IMR-90 (cell line): ENCODE measurements around the gene STRIP2. TPM values are rescaled to one million over a fixed set of nuclear protein-coding genes. Genes with fewer than 3 reads are reported as not detected.

ENCODE experiments used
- ATAC-seq: fragments of 200-7000 bp; cut with Tn5 transposase; 2 replicates; pipeline ENCODE4 v1.9.1; 2020; ENCODE audit warnings: low read depth, mild to moderate bottlenecking, moderate library complexity
- BruUV-seq: library from RNA; stranded (reverse); fragments of 400-500 nt; replicated peaks from 2 replicates; lab custom pipeline; 2021; lab: Mats Ljungman, UMichigan
- CTCF ChIA-PET: fragments of 300-600 bp; formaldehyde crosslinking; extraction: SDS; loops from one replicate; lab custom pipeline; 2021; ENCODE audit warnings: antibody characterized with exemption; lab: Yijun Ruan, JAX
- POLR2A ChIA-PET: fragments of 300-600 bp; sonication (Branson Sonifier 250); formaldehyde crosslinking; loops from one replicate; lab custom pipeline; 2022; ENCODE audit warnings: antibody characterized with exemption; ENCODE audit not compliant: unreplicated experiment; lab: Charles Lee
- DNase-seq: peaks from one replicate; pipeline ENCODE4 v3.0.0; 2013
- H2AFZ ChIP-seq: replicated peaks from 2 replicates; pipeline ENCODE3; 2013; ENCODE audit warnings: low read length, mild to moderate bottlenecking; ENCODE audit not compliant: poor library complexity
- H2AK5ac ChIP-seq: 2 replicates; pipeline ENCODE4 v1.6.1; 2013; ENCODE audit warnings: low read depth, low read length, inconsistent platforms
- H2AK9ac ChIP-seq: replicated peaks from 2 replicates; pipeline ENCODE3; 2013; ENCODE audit warnings: mild to moderate bottlenecking, low read depth, low read length, moderate library complexity; ENCODE audit not compliant: poor library complexity
- H2BK120ac ChIP-seq: 2 replicates; pipeline ENCODE4 v1.6.1; 2013; ENCODE audit warnings: low read depth, low read length, inconsistent platforms
- H2BK15ac ChIP-seq: 3 replicates; pipeline ENCODE4 v1.6.1; 2013; ENCODE audit warnings: low read depth, low read length, inconsistent platforms
- H2BK20ac ChIP-seq: 2 replicates; pipeline ENCODE4 v1.6.1; 2013; ENCODE audit warnings: low read depth, mild to moderate bottlenecking, inconsistent platforms, low read length, moderate library complexity
- H2BK5ac ChIP-seq: 2 replicates; pipeline ENCODE4 v1.6.1; 2013; ENCODE audit warnings: mild to moderate bottlenecking, low read depth, low read length, inconsistent platforms; ENCODE audit not compliant: poor library complexity, severe bottlenecking
- H3K14ac ChIP-seq: replicated peaks from 2 replicates; pipeline ENCODE4 v1.6.1; 2013; ENCODE audit warnings: low read depth, low read length, inconsistent platforms
- H3K18ac ChIP-seq: 2 replicates; pipeline ENCODE4 v1.6.1; 2013; ENCODE audit warnings: low read depth, low read length, control low read depth
- H3K23ac ChIP-seq: 2 replicates; pipeline ENCODE4 v1.6.1; 2013; ENCODE audit warnings: low read depth, low read length, inconsistent platforms
- H3K27ac ChIP-seq: 2 replicates; pipeline ENCODE4 v1.5.1; 2013; ENCODE audit warnings: mild to moderate bottlenecking, control low read depth, low read length; ENCODE audit not compliant: insufficient read depth
- H3K27me3 ChIP-seq: 2 replicates; pipeline ENCODE4 v1.6.1; 2013; ENCODE audit warnings: low read length; ENCODE audit not compliant: control insufficient read depth, insufficient read depth
- H3K36me3 ChIP-seq: 2 replicates; pipeline ENCODE4 v1.6.1; 2013; ENCODE audit warnings: low read length, mixed read lengths; ENCODE audit not compliant: control insufficient read depth, insufficient read depth
- H3K4ac ChIP-seq: 2 replicates; pipeline ENCODE4 v1.6.1; 2013; ENCODE audit warnings: low read depth, low read length, inconsistent platforms
- H3K4me1 ChIP-seq: 2 replicates; pipeline ENCODE4 v1.6.1; 2013; ENCODE audit warnings: low read length, mixed read lengths; ENCODE audit not compliant: control insufficient read depth, insufficient read depth
- H3K4me2 ChIP-seq: 2 replicates; pipeline ENCODE4 v1.6.1; 2013; ENCODE audit warnings: low read depth, mild to moderate bottlenecking, control low read depth, low read length, moderate library complexity
- H3K4me3 ChIP-seq: 2 replicates; pipeline ENCODE4 v1.5.1; 2013; ENCODE audit warnings: low read depth, mild to moderate bottlenecking, control low read depth, low read length, moderate library complexity; ENCODE audit not compliant: insufficient read depth
- H3K56ac ChIP-seq: 2 replicates; pipeline ENCODE4 v1.6.1; 2013; ENCODE audit warnings: low read length, inconsistent platforms; ENCODE audit not compliant: insufficient read depth; ENCODE audit errors: extremely low read depth
- H3K79me1 ChIP-seq, 2 experiments: 2 replicates each; pipeline ENCODE4 v1.6.1; 2013; ENCODE audit warnings: low read length in 2 of 2, inconsistent platforms in 1 of 2, low read depth in 1 of 2
- H3K9ac ChIP-seq: 2 replicates; pipeline ENCODE4 v1.6.1; 2013; ENCODE audit warnings: low read depth, low read length, control low read depth
- H3K9me1 ChIP-seq: 2 replicates; pipeline ENCODE4 v1.6.1; 2013; ENCODE audit warnings: low read length, inconsistent platforms; ENCODE audit not compliant: insufficient read depth
- H3K9me3 ChIP-seq: 2 replicates; pipeline ENCODE4 v1.6.1; 2013; ENCODE audit warnings: low read length; ENCODE audit not compliant: control insufficient read depth, insufficient read depth
- H4K20me1 ChIP-seq: 2 replicates; pipeline ENCODE4 v1.6.1; 2013; ENCODE audit warnings: low read length, inconsistent platforms; ENCODE audit not compliant: insufficient read depth
- H4K5ac ChIP-seq: 2 replicates; pipeline ENCODE4 v1.6.1; 2013; ENCODE audit warnings: mild to moderate bottlenecking, low read depth, low read length, control low read depth
- H4K8ac ChIP-seq, 2 experiments: 2 replicates each; pipeline ENCODE4 v1.6.1; 2013; ENCODE audit warnings: low read depth in 2 of 2, low read length in 2 of 2, control low read depth in 1 of 2, inconsistent platforms in 1 of 2
- H4K91ac ChIP-seq: 2 replicates; pipeline ENCODE4 v1.6.1; 2013; ENCODE audit warnings: low read depth, low read length, inconsistent platforms; ENCODE audit not compliant: insufficient read depth
- BHLHE40 ChIP-seq: fragments of 150-350 bp; IDR thresholded peaks from 2 replicates; pipeline ENCODE4 v1.6.1; 2016; ENCODE audit warnings: mild to moderate bottlenecking, low read depth, low read length
- CEBPB ChIP-seq: IDR thresholded peaks from 2 replicates; pipeline ENCODE4 v1.6.1; 2012; ENCODE audit warnings: low read depth, low read length, improper control_type of control experiment
- CHD1 ChIP-seq: IDR thresholded peaks from 2 replicates; pipeline ENCODE4 v1.6.1; 2012; ENCODE audit warnings: low read depth, low read length, improper control_type of control experiment
- CTCF ChIP-seq: conservative IDR thresholded peaks from 2 replicates; pipeline ENCODE4 v1.5.1; 2012; ENCODE audit warnings: mild to moderate bottlenecking, low read depth, low read length, improper control_type of control experiment
- ELK1 ChIP-seq: fragments of 150-350 bp; IDR thresholded peaks from 2 replicates; pipeline ENCODE4 v1.6.1; 2016; ENCODE audit warnings: low read depth, mild to moderate bottlenecking, low read length, moderate library complexity, borderline replicate concordance
- FOS ChIP-seq: fragments of 150-350 bp; IDR thresholded peaks from 2 replicates; pipeline ENCODE4 v1.6.1; 2016; ENCODE audit warnings: low read depth, low read length
- MAFK ChIP-seq: IDR thresholded peaks from 2 replicates; pipeline ENCODE4 v1.6.1; 2012; ENCODE audit warnings: low read depth, low read length, improper control_type of control experiment
- MAZ ChIP-seq: IDR thresholded peaks from 2 replicates; pipeline ENCODE4 v1.6.1; 2012; ENCODE audit warnings: low read depth, mild to moderate bottlenecking, low read length, improper control_type of control experiment, moderate library complexity, borderline replicate concordance
- MXI1 ChIP-seq: IDR thresholded peaks from 2 replicates; pipeline ENCODE4 v1.6.1; 2012; ENCODE audit warnings: low read depth, mild to moderate bottlenecking, low read length, moderate library complexity, borderline replicate concordance
- NFE2L2 ChIP-seq: fragments of 150-350 bp; IDR thresholded peaks from 2 replicates; pipeline ENCODE4 v1.6.1; 2016; ENCODE audit warnings: low read depth, mild to moderate bottlenecking, low read length
- POLR2A ChIP-seq: IDR thresholded peaks from 2 replicates; pipeline ENCODE4 v1.6.1; 2012; ENCODE audit warnings: mild to moderate bottlenecking, low read depth, low read length
- RAD21 ChIP-seq: IDR thresholded peaks from 2 replicates; pipeline ENCODE4 v1.6.1; 2012; ENCODE audit warnings: low read length, improper control_type of control experiment
- RCOR1 ChIP-seq: IDR thresholded peaks from 2 replicates; pipeline ENCODE4 v1.6.1; 2012; ENCODE audit warnings: mild to moderate bottlenecking, low read length, improper control_type of control experiment; ENCODE audit not compliant: insufficient replicate concordance
- RFX5 ChIP-seq: IDR thresholded peaks from 2 replicates; pipeline ENCODE4 v1.8.0; 2012; ENCODE audit warnings: low read depth, mild to moderate bottlenecking, low read length, moderate library complexity
- SMC3 ChIP-seq: fragments of 150-350 bp; IDR thresholded peaks from 2 replicates; pipeline ENCODE4 v1.6.1; 2016; ENCODE audit warnings: low read depth, mild to moderate bottlenecking, antibody characterized with exemption, low read length, moderate library complexity
- WGBS, 2 experiments: methylation state at CpG; one replicate each; pipeline versions ENCODE4 v1.1.5 to v1.1.7; 2013; ENCODE audit warnings: missing lambda C conversion rate in 2 of 2; ENCODE audit not compliant: insufficient read length in 1 of 2; ENCODE audit errors: extremely low coverage in 2 of 2; 5-methylcytosine and 5-hydroxymethylcytosine counted together
- dilution Hi-C: fragments of 300-500 bp; cut with HindIII; formaldehyde crosslinking; loops from one replicate; pipeline ENCODE4 v1.14.3; 2018; ENCODE audit warnings: low sequenced_read_pairs; ENCODE audit not compliant: unreplicated experiment
- in situ Hi-C: fragments of 300-500 bp; cut with MboI; formaldehyde crosslinking; loops from 3 replicates; pipeline ENCODE4 v1.14.3; 2019; ENCODE audit warnings: low sequenced_read_pairs, inconsistent platforms, mixed read lengths
- intact Hi-C: fragments of 100-400 bp; cut with micrococcal nuclease; formaldehyde crosslinking; loops from 2 replicates; pipeline ENCODE4 v1.10.0; 2022
- polyA plus RNA-seq, 3 experiments: library from polyadenylated mRNA; depleted of rRNA; stranded (reverse); fragments of >200 nt; gene quantifications; 2 replicates each; pipeline ENCODE4 v1.2.3, GENCODE V29; 2012; ENCODE audit warnings: low replicate concordance in 1 of 3
- total RNA-seq: library from RNA; depleted of rRNA; stranded (reverse); fragments of >200 nt; gene quantifications from 2 replicates; pipeline ENCODE4 v1.2.3, GENCODE V29; 2012
- TF ChIP-seq, protein P1 (sequence below): fragments of 150-350 bp; IDR thresholded peaks from 2 replicates; pipeline ENCODE4 v1.6.1; 2017; ENCODE audit warnings: mild to moderate bottlenecking, antibody characterized with exemption, low read length, low read depth

The STRIP2 gene
- total and polyA plus RNA-seq, 2 of the 4 experiments (the other 2 are of a cell fraction): 1.8 to 3.0 TPM

DNA sequence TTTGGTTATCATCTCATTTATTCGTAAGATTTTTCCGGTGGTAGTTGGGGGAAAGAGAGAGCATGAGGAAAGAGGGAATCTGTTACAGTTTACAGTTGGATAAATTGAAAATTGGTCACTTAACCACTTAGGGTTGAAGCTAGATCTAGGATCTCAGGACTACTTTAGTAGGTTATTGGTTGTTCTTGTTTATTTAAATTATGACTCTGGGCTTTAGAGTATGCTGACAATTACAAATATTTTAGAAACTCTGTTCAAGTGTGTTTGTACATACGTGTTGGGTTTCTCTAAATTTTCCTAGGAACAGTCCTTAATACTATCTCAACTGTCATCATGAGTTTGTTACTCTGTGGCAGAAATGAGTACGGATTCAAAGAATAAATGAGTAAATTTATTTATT is 48.6 kb upstream of the STRIP2 start:
- Histone ChIP-seq H2BK15ac (no peak overlapping the region), H4K8ac (no peak overlapping the region), H3K36me3 (0 out of 2 replicates have a peak, but pooled peaks cover 2% of the 10 kb centered on the region), H3K18ac (no peak overlapping the region), H3K23ac (no peak overlapping the region), H3K79me1 (no peaks in the 10 kb centered on the region), H3K27me3 (no peaks in the 10 kb centered on the region), H2AFZ (no peak overlapping the region), H4K20me1 (no peaks in the 10 kb centered on the region), H3K4me3 (no peak overlapping the region), H3K9me1 (no peaks in the 10 kb centered on the region), H2AK5ac (no peak overlapping the region), H3K9ac (no peak overlapping the region), H3K4ac (no peak overlapping the region), H2AK9ac (no peak overlapping the region), H2BK5ac (no peak overlapping the region), H3K27ac (no peak overlapping the region), H3K4me1 (peaks cover 2% of the 10 kb centered on the region; the same call in 1 of the 2 replicates), H3K56ac (no peak overlapping the region), H3K14ac (no peak overlapping the region), H4K91ac (no peak overlapping the region), H2BK20ac (no peak overlapping the region), H3K9me3 (no peaks in the 10 kb centered on the region), H2BK120ac (no peak overlapping the region), H4K5ac (no peak overlapping the region), H3K4me2 (no peak overlapping the region)
- ChIA-PET POLR2A (no interaction called here), CTCF (interaction anchor here (1.0 to 1.1 kb wide), 3 partner anchors 8 to 18 kb away, joined by 3 to 4 read pairs (median 4); no protein-coding TSS in a partner anchor)
- ATAC-seq (peak; percentile 85), DNase-seq (no peak)
- TF ChIP-seq CTCF (no peak), RFX5 (no peak), SMC3 (no peak), CHD1 (no peak), ELK1 (no peak), MAFK (no peak), RCOR1 (no peak), MXI1 (no peak), NFE2L2 (no peak), FOS (no peak), RAD21 (no peak), CEBPB (no peak), BHLHE40 (no peak), MAZ (no peak), POLR2A (no peak)
- TF ChIP-seq, protein P1, sequence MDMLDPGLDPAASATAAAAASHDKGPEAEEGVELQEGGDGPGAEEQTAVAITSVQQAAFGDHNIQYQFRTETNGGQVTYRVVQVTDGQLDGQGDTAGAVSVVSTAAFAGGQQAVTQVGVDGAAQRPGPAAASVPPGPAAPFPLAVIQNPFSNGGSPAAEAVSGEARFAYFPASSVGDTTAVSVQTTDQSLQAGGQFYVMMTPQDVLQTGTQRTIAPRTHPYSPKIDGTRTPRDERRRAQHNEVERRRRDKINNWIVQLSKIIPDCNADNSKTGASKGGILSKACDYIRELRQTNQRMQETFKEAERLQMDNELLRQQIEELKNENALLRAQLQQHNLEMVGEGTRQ: no peak
- WGBS, 2 experiments: no CpG with 5 or more reads among the region's 4 CpGs
- intact Hi-C loops (loop anchor here (5.0 kb wide), 1 partner anchor 47 kb away; the partner anchor contains the start of gene STRIP2), in situ Hi-C loops (no loop called here), dilution Hi-C loops (no loop called here)
- no TSS peak for BruUV-seq
